GM21737 (cell line): ENCODE results near the gene PAK6.

ENCODE experiments used
- ATAC-seq: cut with Tn5 transposase; IDR thresholded peaks from one replicate; pipeline ENCODE4 v1.9.1; 2021; ENCODE audit warnings: mild to moderate bottlenecking, moderate library complexity; ENCODE audit not compliant: unreplicated experiment

PAK6 gene

GRCh38 chr15:40309344-40309862 is 70.5 kb downstream of the PAK6 start:
- no peak for ATAC-seq

DNA sequence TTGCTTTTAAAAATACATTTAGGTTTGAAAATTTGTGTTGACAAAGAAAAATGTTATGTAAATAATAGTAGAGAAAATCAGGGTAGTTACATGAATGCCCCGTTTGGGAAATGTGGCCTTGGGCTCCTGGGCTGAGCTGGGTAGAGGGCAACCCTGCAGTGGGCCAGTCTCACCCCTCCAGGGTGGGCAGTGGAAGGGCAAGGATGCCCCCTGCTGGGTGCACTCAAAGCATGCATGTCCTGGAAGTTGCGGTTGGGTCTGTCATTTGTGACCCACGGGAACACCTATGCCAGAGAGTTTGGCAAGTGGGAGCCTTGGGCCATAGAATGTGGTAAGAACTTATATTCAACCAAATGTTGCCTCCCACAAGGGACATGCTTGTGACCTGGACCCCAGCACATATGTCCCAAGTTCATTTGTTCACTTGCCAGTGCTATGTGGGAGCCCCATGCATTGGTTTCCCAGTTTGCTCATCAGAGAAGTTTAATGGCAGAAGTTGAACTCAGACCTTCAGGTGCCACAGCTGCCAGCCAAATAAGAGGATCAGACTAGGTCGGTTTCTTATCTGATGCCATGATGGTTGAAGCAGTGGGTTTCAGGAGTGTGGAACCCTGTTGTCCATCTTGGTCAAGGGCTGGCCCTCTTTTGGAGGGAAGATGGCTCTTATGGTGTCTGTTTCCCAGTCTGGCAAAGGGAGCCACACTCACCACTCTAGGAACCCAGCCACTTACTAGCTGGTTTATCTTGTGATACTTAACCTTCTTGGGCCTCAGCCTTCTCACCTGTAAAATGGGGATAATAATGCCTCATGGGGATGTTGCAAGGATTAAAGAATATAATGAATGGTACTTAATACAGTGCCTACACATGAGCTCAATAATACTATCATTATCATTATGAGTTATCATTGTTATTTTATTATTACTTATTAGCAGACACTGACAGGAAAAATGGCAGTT is 71.4 kb downstream of the PAK6 start:
- ATAC-seq: no peak

DNA sequence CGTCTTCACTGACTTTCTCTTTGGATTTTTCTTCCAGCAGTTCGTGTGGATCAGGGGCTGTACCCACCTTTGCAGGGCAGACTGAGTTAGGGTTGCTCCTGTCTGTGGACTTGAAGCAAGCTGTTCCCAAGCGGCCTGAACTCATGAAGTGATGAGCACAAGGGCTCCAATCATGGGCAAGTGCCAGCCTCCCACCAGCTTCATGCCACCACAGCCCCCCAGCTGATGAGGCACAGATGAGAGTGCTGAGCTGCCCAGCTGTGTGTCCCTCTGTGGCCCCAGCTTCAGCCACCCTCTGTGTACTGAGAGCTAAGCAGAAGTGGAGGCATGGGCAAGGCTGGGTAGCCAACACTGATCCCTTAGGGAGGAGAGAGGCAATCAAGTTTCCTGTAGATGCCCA is 72.1 kb downstream of the PAK6 start:
- no peak for ATAC-seq

GRCh38 chr15:40312370-40313158 is 73.7 kb downstream of the PAK6 start:
- ATAC-seq: no peak

GRCh38 chr15:40313531-40314398 is 74.9 kb downstream of the PAK6 start:
- ATAC-seq: no peak

GRCh38 chr15:40314723-40315276 is 75.9 kb downstream of the PAK6 start:
- no peak for ATAC-seq

- no peak for ATAC-seq
Measured at GRCh38 chr15:40316931-40317330, 78.1 kb downstream of the PAK6 start.

DNA sequence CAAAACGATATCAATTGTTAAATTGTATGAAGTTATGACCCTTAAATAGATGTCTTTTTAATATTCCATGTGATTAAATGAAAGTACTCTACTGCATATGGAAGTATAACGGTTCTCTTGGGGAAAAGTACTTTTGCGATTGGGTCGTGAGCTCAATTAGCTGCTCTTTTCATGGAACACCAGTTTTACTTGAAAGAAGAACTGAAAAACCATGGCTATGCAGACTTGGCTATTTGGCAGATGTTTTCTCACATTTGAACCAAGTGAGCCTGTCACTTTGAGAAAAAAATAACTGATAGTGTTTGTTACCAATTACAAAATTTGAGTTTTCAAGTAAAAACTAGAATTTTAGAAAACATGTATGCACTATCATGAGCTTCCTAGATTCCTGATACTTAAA is 78.7 kb downstream of the PAK6 start:
- ATAC-seq: no peak

DNA sequence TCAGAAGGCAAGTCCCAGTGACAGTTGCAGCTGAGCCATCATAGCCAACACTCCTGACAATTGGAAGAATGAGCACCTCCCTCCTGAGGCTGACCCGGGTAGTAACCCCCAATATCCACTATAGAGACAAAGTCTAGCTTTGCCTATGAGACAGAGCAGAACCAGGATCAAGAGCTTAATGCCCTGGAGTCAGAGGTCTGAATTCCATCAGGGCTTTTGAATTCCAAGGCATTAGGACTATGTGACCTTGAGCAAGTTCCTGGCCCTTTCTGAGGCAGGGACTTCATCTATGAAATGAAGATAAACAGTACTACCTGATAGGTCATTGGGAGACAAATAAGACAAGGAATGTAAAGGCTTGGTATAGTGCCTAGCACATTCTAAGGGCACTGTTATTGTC is 81.5 kb downstream of the PAK6 start:
- ATAC-seq: no peak

- no peak for ATAC-seq
Measured at GRCh38 chr15:40320931-40321371, 82.1 kb downstream of the PAK6 start.

DNA sequence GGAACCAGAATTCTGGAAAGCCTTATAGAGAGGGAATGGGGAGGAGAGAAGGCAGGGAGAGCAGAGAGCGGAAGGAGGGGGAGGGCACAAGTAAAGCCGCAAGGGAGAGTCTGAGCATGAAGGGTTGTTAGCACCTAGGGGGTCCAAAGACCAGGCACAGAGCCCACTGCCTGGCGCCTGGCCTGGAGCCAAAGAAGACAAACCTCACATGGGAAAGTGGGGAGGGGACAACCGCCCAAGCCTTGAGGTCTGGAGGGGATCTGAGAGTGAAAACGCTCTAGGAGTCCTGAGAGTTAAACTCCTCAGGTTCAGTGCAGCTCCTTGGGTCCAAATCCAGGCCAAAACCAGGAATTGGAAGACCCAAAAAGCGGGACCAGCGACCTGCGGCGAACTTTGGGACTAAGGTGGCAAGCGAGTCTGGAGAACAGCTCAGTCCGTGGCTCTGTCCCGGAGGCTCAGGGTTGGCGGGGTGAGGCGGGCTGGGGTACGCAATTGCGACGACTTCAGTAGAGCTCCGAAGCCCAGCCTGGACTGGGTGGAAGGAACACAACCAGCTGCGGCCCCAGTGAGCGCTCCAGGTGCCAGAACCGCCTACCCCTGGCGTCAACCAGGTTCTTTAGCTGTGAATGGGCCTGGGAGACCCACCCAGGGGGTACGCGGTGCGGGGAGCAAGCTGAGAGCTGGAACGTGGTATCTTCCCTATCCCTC is 83.8 kb downstream of the PAK6 start:
- no peak for ATAC-seq

DNA sequence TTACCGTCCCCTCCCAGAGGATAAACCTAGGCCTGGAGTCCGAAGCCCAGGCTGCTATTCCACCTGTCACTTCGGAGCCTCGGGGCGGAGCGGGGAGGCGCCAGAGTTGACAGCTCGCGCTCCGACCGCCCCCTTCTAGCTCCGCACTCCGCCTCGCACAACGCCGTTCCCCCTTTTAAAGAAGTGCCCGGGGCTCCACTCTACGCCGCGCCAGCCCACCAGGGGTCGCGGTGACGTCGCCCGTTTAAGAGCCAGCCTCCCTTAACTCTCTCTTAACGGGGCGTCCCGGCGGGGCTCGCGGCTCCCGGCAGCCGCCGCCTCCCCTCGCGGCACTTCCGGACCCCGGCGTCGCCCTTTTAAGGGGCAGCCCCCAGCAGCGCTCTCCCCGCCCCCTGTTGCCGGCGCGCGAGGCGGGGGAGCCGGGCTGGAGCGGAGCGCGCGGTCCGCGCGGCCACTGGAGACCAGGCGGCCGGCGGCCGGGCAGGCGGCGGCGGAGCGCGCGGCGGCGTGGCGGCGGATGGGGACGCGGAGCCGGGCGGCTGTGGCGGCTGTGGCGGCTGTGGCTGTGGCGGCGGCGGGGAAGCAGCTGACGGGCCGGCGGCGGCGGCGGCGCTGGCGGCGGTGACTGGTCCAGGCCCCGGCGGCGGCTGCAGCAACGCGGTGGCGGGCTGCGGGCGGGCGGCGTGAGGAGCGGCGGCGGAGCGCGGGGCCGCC is 84.5 kb downstream of the PAK6 start, which contains the start of gene INAFM2:
INAFM2 (plus strand) TSS at position 454 of the 714 bp plus-strand sequence. CDS start 364 bp downstream, outside the sequence.
- peak; percentile 87 for ATAC-seq

- ATAC-seq: peak; percentile 10
Measured at GRCh38 chr15:40323953-40324937, 85.4 kb downstream of the PAK6 start.

GRCh38 chr15:40325188-40325587 is 86.3 kb downstream of the PAK6 start:
- ATAC-seq: no peak

DNA sequence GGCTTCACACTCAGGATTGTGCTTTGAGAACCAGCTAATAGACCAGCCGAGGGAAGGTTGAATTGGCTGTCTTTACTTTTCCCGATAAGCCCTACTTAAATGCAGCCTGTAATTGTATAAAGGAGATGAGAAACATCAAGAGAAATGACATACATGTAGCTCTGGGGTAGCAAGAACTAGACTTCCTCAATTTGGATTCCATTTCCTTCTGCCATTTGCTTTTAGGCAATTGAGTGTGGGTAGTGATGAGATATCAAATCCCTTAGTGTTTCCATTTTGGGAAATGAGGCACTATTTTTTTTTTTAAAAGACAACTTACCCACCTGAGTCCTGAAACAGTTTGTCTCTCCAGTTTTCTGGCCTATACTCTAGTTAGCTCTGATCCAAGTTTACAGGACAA is 86.8 kb downstream of the PAK6 start:
- ATAC-seq: no peak
